NCI-H82 treated with DMSO at 0.1 percent for 48 hours (cell line): Measurements from ENCODE around the gene ENTHD1.
"Not testable (repeated sequence)": the region's sequence is repeated elsewhere in the genome, so short reads cannot be mapped to it uniquely, and the experiment has no call there.

Experiments
- DNase-seq: peaks from one replicate; lab custom pipeline; 2025; ENCODE audit not compliant: unreplicated experiment; lab: John Stamatoyannopoulos, UW

ENTHD1 gene

GRCh38 chr22:39925273-39925672, 31.7 kb upstream of the ENTHD1 start:
- DNase-seq: no peak

GRCh38 chr22:39924286-39924685, 30.7 kb upstream of the ENTHD1 start:
- DNase-seq: no peak

GRCh38 chr22:39923696-39924095, 30.1 kb upstream of the ENTHD1 start:
- no peak for DNase-seq

GRCh38 chr22:39920134-39920743, 26.7 kb upstream of the ENTHD1 start:
- no peak for DNase-seq

- no peak for DNase-seq
Observed at GRCh38 chr22:39917776-39918495, 24.4 kb upstream of the ENTHD1 start.

- DNase-seq: peak; percentile 22
Observed at GRCh38 chr22:39917197-39917643, 23.7 kb upstream of the ENTHD1 start.

- DNase-seq: no peak
Observed at GRCh38 chr22:39916496-39916895, 22.9 kb upstream of the ENTHD1 start.

- DNase-seq: no peak
Observed at GRCh38 chr22:39915295-39915726, 21.8 kb upstream of the ENTHD1 start.

GRCh38 chr22:39914584-39914983, 21.0 kb upstream of the ENTHD1 start:
- peak; percentile 66 for DNase-seq

GRCh38 chr22:39913886-39914285, 20.3 kb upstream of the ENTHD1 start:
- peak; percentile 85 for DNase-seq

GRCh38 chr22:39913321-39913720, 19.8 kb upstream of the ENTHD1 start:
- DNase-seq: peak; percentile 55

GRCh38 chr22:39910876-39911613, 17.5 kb upstream of the ENTHD1 start:
- DNase-seq: no peak

- DNase-seq: no peak
Observed at GRCh38 chr22:39908737-39909136, 15.2 kb upstream of the ENTHD1 start.

- DNase-seq: no peak
Observed at GRCh38 chr22:39908136-39908535, 14.6 kb upstream of the ENTHD1 start.

- DNase-seq: no peak
Observed at GRCh38 chr22:39907605-39908097, 14.1 kb upstream of the ENTHD1 start.

- no peak for DNase-seq
Observed at GRCh38 chr22:39907047-39907446, 13.5 kb upstream of the ENTHD1 start.

GRCh38 chr22:39906207-39906606, 12.6 kb upstream of the ENTHD1 start:
- no peak for DNase-seq

- no peak for DNase-seq
Observed at GRCh38 chr22:39905687-39906086, 12.1 kb upstream of the ENTHD1 start.

- no peak for DNase-seq
Observed at GRCh38 chr22:39904862-39905261, 11.3 kb upstream of the ENTHD1 start.

GRCh38 chr22:39904024-39904423, 10.5 kb upstream of the ENTHD1 start:
- not testable (repeated sequence) for DNase-seq

GRCh38 chr22:39901565-39902146, 8.1 kb upstream of the ENTHD1 start:
- no peak for DNase-seq
